BJ (cell line): ENCODE measurements around the gene KARS1. TPM values are rescaled to one million over a fixed set of nuclear protein-coding genes. Genes with fewer than 3 reads are reported as not detected.
A peak's percentile ranks its signal among the peaks of the same experiment; 100 is the strongest.
"Not testable (repeated sequence)": the region's sequence is repeated elsewhere in the genome, so short reads cannot be mapped to it uniquely, and the experiment has no call there.

Experiments used
- CTCF ChIA-PET: fragments of 350-600 bp; formaldehyde crosslinking; extraction: SDS; loops from one replicate; lab custom pipeline; 2021; ENCODE audit warnings: antibody characterized with exemption, inconsistent platforms; lab: Yijun Ruan, JAX
- POLR2A ChIA-PET: fragments of 300-600 bp; sonication (Branson Sonifier 250); formaldehyde crosslinking; extraction: SDS; loops from one replicate; lab custom pipeline; 2021; ENCODE audit warnings: antibody characterized with exemption; lab: Charles Lee
- DNase-seq: peaks from one replicate; pipeline ENCODE4 v3.0.0-alpha.2; 2011; ENCODE audit warnings: low read depth
- H3K27me3 ChIP-seq: 2 replicates; pipeline ENCODE4 v1.6.0; 2011; ENCODE audit warnings: low read length; ENCODE audit not compliant: control insufficient read depth, insufficient read depth
- H3K36me3 ChIP-seq: 2 replicates; pipeline ENCODE4 v1.5.1; 2011; ENCODE audit warnings: low read length; ENCODE audit not compliant: control insufficient read depth, insufficient read depth
- H3K4me3 ChIP-seq: 2 replicates; pipeline ENCODE4 v1.5.1; 2011; ENCODE audit warnings: low read depth, mild to moderate bottlenecking, control low read depth, low read length
- polyA plus RNA-seq: library from polyadenylated mRNA; depleted of rRNA; stranded (reverse); fragments of >200 nt; gene quantifications from 2 replicates; pipeline ENCODE4 v1.2.3, GENCODE V29; 2011
- TF ChIP-seq, protein P1 (sequence below): IDR thresholded peaks from 2 replicates; pipeline ENCODE4 v1.5.1; 2011; ENCODE audit warnings: low read depth, mild to moderate bottlenecking, control low read depth, inconsistent platforms, low read length, moderate library complexity; ENCODE audit not compliant: insufficient read depth

Gene KARS1
- polyA plus RNA-seq, 1 experiment, result 118 TPM

- H3K36me3 ChIP-seq, result peaks cover 4% of the 10 kb centered on the region
Observed at GRCh38 chr16:75603241-75603640, 44.2 kb downstream of the KARS1 start.

DNA sequence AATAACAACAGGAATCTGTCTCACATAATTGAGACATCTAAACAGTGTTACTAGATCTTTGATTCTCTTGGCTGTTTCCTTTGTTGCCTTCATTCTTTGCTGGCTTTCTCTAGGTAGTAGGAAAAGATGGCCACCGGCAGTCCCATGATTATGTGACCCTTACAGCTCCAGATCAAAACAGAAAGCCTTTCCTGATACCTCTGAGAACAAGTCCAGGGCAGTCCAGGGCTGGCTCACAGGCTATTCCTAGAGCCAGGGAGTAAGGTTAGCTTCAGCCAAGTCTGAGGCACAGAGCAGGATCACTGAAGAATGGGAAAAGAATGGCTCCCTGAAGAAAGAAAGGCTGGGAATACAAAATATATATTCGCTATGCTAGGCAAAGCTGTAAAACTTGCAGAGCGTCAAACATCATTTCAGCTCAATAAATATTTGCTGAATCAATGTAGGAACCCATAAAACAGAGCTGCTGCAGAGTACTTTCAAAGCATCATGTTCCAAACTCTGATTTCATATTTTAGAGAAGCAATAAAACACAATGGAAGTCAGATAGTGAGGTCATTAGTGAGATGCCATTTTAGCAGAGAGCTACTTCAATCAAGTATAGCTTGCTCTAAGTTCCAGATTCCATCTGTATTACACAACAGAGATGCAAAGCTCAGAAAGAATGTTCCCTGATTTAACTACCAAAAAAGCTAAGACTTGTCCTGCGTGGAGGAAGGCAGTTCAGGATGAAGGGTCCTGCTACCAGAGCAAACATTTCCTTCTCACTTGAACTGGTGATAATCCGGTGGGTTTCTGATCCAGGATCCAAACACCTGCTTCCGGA, 47.8 kb downstream of the KARS1 start:
- Histone ChIP-seq H3K27me3 (no peaks in the 10 kb centered on the region), H3K36me3 (peaks cover 2% of the 10 kb centered on the region), H3K4me3 (no peak overlapping the region)
- ChIA-PET CTCF (interaction anchor here (1.0 to 1.4 kb wide), 2 partner anchors 27 to 82 kb away, joined by 3 read pairs; no protein-coding TSS in a partner anchor), POLR2A (interaction anchor here (0.6 kb wide), 1 partner anchor 36 kb away, joined by 7 read pairs; no protein-coding TSS in a partner anchor)
- DNase-seq, result no peak
- TF ChIP-seq, protein P1, sequence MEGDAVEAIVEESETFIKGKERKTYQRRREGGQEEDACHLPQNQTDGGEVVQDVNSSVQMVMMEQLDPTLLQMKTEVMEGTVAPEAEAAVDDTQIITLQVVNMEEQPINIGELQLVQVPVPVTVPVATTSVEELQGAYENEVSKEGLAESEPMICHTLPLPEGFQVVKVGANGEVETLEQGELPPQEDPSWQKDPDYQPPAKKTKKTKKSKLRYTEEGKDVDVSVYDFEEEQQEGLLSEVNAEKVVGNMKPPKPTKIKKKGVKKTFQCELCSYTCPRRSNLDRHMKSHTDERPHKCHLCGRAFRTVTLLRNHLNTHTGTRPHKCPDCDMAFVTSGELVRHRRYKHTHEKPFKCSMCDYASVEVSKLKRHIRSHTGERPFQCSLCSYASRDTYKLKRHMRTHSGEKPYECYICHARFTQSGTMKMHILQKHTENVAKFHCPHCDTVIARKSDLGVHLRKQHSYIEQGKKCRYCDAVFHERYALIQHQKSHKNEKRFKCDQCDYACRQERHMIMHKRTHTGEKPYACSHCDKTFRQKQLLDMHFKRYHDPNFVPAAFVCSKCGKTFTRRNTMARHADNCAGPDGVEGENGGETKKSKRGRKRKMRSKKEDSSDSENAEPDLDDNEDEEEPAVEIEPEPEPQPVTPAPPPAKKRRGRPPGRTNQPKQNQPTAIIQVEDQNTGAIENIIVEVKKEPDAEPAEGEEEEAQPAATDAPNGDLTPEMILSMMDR, result no peak

More at GRCh38 chr16:75603241-75603640, 44.2 kb downstream of the KARS1 start:
- DNase-seq, result no peak
- ChIA-PET CTCF (interaction anchor here (0.7 to 1.7 kb wide), 2 partner anchors 19 to 86 kb away, joined by 3 to 5 read pairs; no protein-coding TSS in a partner anchor), POLR2A (no interaction called here)
- no peak overlapping the region for H3K4me3 ChIP-seq
- TF ChIP-seq, protein P1, result no peak
- H3K27me3 ChIP-seq, result no peaks in the 10 kb centered on the region

DNA sequence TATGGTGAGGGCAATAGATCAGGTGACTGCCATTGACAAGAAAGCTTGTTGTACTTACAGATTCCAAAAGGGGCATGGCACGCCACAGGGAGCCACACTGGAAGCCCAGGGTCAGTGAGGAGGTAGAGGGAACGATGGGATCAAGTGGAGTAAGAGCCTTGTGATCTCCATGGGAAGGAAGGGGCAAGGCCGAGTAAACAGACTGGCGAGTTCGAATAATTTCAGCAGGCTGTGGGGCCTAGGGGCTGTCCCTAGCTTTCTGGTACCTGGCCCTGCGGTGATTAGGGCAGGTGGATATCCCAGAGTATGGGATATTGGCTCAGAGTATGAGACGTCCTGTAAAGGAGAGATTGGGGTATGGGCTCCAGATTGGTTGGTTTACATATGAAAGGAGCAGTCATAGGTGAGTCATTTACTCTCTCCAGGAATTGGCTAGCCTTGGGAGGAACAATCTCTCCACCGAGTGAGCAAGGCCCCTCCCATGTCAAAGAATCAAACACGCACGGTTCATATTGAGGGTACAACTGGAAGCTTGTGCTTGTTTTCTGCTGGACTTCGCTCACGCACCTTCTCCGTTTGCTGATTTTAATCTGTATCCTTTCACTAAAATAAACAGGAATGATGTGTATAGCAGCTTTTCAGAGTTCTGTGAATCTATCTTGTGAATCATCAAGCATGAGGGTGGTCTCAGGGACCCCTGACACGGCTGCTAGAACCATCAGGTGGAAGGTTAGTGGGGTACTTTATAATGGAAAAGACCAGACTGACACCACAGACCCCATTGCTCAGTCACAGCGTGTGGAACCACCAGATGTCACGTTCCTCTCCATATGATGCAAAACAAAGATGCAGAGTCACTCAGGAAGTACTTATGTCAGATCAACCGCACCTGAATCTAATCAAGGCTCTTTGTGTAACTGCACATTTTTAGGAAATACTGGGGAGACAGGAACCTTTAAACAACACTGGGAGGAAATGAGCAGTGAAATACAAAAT, 53.3 kb downstream of the KARS1 start:
- DNase-seq, result peak; percentile 32
- Histone ChIP-seq H3K27me3 (no peaks in the 10 kb centered on the region), H3K36me3 (peaks cover 1% of the 10 kb centered on the region), H3K4me3 (no peak overlapping the region)
- CTCF ChIA-PET, result interaction anchor here (1.4 to 3.5 kb wide), 3 partner anchors 10 to 123 kb away, joined by 3 to 17 read pairs (median 5); no protein-coding TSS in a partner anchor
- TF ChIP-seq, protein P1, result no peak
- POLR2A ChIA-PET, result no interaction called here

GRCh38 chr16:75593308-75593707, 54.2 kb downstream of the KARS1 start:
- no peaks in the 10 kb centered on the region for H3K27me3 ChIP-seq
- peaks cover 1% of the 10 kb centered on the region for H3K36me3 ChIP-seq
- no peak overlapping the region for H3K4me3 ChIP-seq
- CTCF ChIA-PET, result interaction anchor here (1.4 to 3.5 kb wide), 3 partner anchors 9 to 122 kb away, joined by 3 to 17 read pairs (median 5); no protein-coding TSS in a partner anchor
- TF ChIP-seq, protein P1, result no peak
- POLR2A ChIA-PET, result no interaction called here
- no peak for DNase-seq

DNA sequence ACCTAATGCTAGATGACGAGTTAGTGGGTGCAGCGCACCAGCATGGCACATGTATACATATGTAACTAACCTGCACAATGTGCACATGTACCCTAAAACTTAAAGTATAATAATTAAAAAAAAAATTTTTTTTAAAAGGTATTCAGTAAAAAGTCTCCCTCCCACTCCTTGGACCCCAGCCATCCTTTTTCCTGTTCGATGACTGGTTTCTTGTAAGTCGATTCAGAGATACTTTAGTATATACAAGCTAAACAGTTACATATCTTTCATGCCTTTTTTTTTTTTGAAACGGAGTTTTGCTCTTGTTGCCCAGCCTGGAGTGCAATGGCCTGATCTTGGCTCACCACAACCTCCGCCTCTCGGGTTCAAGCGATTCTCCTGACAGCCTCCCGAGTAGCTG, 55.5 kb downstream of the KARS1 start:
- H3K36me3 ChIP-seq, DNase-seq, POLR2A ChIA-PET, H3K27me3 ChIP-seq, H3K4me3 ChIP-seq: not testable (repeated sequence)
- CTCF ChIA-PET, result interaction anchor here (0.9 to 3.5 kb wide), 4 partner anchors 11 to 127 kb away, joined by 3 to 17 read pairs (median 4); partner anchors contain the start of gene GABARAPL2
